GM18526 (cell line): Measurements from ENCODE around the gene STK26.

Experiments used
- POLR2A ChIP-seq: IDR thresholded peaks from 3 replicates; pipeline ENCODE4 v1.6.1; 2011; ENCODE audit not compliant: insufficient read length; ENCODE audit errors: extremely low read depth

The STK26 gene

DNA sequence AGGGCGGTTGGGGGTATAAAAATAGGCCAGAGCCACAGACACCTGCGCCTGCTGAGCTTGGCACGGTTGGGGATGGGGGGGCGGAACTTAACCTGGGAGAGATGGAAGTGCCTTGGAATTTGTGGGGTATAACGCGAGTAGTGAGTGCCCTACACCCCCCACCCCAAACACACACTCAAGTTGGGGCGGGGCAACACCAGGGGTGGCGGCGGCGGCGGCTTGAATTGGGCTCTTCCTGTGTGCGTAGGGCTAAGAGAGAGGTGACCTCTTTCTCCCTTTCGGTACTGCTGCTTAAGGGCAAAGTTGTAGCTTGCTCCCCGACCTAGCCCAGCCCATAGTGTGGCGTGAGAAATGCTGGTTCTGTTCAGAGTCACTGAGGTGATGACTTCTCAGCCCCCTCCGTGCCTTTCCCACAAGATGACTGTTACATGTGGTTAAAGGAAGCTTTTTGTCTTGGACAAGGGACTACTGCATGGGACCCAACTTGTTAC lies 839 bp downstream of the STK26 start:
- no peak for TF ChIP-seq POLR2A

- no peak for TF ChIP-seq POLR2A
Observed at GRCh38 chrX:132025041-132025440, 1.9 kb downstream of the STK26 start.

DNA sequence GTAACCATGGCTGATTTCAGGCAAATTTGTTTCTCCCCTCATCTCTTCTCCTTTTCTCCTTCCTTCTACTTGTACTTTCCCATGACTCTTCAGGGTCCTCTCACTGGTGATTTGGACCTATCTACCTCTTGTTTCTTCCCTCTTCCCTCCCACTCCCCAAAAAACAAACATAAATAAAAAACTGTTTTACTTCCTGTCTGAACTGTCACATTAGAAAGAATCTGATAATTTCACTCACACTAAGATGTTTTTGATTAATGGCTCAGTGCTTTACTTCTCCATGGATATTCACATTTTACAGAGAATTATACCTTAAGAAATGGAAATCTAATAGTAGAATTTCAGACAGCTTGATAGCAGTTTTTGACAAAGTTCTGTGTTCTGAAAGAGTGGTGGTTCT lies 7.2 kb downstream of the STK26 start:
- no peak for TF ChIP-seq POLR2A

DNA sequence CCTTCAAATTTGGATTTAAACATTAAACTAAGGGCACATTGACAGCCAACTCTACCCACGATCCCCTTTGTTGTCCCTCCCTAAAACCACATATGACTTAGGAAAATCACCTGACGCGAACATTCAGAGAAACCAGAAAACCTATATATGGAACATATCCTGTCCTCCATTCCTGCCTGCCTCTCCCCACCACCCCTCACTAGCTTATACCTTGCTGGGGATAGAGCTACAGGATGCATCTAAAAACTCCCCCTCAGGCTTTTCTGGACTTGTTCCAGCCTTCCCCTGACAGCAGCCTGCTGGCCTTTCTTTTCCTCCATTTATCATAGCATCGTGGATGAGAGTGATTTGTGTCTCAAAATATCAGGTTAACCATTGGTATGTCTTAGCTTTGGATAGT lies 8.8 kb downstream of the STK26 start:
- no peak for TF ChIP-seq POLR2A

- TF ChIP-seq POLR2A: no peak
Observed at GRCh38 chrX:132033166-132033565, 10.1 kb downstream of the STK26 start.

DNA sequence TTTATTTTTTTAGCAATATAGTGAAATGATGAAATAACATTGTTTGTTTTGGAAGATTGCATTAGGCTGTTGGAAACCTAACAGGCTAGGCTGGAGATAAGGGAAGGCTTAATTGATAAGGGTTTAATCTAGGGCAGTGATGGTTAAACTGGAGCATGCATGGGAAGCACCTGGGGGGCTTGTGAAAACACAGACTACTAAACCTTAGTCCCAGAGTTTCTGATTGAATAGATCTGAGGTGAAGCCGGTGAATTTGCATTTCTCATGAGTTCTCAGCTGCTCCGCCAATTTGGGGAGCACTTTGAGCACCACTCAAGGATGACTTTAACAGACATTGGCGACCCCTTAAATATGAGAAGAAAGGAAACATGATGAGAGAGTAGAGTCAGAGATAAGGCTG lies 11.5 kb downstream of the STK26 start:
- TF ChIP-seq POLR2A: no peak

GRCh38 chrX:132037479-132037993 lies 14.4 kb downstream of the STK26 start:
- TF ChIP-seq POLR2A: no peak

GRCh38 chrX:132040066-132040465 lies 17.0 kb downstream of the STK26 start:
- TF ChIP-seq POLR2A: no peak

DNA sequence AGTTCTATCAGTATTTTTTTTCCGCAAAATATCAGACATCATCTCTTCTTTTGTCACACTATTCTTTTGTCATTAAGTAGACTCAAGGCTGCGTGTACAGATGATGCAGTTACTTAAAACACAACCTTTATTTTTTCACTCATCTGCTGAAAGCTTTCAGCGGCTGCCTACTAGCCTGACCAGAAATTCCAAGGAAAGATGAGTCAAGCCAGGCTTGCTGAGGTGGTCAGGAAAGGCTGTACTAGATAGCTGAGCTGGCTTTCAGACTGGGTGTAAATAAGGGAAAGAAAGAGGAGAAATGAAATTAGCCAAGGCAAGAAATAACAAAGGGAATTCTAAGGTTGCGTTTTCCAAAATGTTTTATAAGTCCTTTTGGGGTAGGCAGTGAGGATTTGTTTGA lies 17.9 kb downstream of the STK26 start:
- TF ChIP-seq POLR2A: no peak

- TF ChIP-seq POLR2A: no peak
Observed at GRCh38 chrX:132043977-132044376, 20.9 kb downstream of the STK26 start.

DNA sequence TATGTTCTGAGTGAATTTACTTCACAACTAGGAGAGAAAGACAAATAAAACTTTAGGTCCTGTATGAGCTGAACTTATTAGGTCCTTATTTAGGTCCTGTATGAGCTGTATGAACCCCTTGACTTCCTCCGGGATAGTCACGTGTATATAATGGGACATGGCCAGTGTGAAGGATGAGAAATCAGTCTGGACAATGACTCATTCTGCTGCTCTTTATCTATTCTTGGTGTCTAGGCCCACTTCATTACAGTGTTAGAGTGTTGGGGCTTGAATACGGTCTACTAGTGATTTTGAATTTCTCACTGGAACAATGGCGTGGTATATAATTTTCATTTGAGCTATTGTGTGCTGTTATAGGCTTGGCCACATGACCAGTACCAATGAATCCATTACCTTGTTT lies 21.9 kb downstream of the STK26 start:
- no peak for TF ChIP-seq POLR2A

DNA sequence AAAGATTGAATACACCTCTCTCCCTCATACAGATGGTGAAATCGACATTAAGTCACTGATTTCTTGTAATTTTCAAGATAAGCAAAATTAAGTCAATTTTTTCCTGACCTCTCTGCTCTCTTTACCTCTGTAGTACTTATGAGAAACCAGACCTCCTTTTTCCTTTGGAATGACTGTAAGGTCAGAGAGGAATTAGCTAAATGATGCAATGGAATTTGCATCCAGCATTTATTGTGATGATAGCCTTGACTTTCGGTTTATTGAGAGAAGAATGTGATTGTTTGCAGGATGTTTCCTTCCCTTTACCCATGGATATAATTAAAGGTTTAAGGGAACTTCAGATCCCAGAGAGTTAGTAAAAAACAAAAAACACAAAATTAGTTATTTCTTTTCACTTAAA lies 22.4 kb downstream of the STK26 start:
- no peak for TF ChIP-seq POLR2A

GRCh38 chrX:132046533-132046932 lies 23.4 kb downstream of the STK26 start:
- no peak for TF ChIP-seq POLR2A

GRCh38 chrX:132058050-132058449 lies 34.9 kb downstream of the STK26 start:
- TF ChIP-seq POLR2A: no peak

- no peak for TF ChIP-seq POLR2A
Observed at GRCh38 chrX:132058975-132059374, 35.9 kb downstream of the STK26 start.

DNA sequence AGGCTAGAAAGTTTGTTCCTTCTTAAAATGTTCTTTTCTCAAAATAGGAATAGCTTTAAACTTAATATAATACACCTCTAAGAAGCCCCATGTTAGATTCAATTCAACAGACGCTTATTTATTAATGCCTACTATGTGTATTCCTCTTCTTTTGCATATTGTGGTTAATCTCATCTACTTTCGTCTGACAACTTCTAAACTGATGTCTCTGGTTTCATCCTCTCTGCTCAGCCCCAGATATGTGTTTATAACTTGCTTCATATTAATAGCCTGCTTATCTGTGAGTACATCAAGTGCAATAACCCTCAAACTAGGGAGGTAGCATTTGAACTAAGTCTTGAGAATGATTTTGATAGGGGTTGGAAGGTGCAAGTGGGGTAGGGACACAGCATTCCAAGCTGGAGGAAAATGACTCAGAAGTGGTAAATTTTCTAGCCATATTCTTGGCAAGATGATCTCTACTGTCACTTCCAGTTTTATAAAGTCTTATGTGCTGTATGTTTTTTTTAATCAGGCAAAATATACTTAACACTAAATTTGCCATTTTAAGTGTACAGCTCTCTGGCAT lies 37.0 kb downstream of the STK26 start:
- no peak for TF ChIP-seq POLR2A

- no peak for TF ChIP-seq POLR2A
Observed at GRCh38 chrX:132063334-132063733, 40.2 kb downstream of the STK26 start.
